HepG2 (cell line): ENCODE results near the gene SCN2A. TPM values are rescaled to one million over a fixed set of nuclear protein-coding genes. Genes with fewer than 3 reads are reported as not detected.
A peak's percentile ranks its signal among the peaks of the same experiment; 100 is the strongest.

ENCODE experiments used
- ARID3A ChIP-seq: IDR thresholded peaks from 2 replicates; pipeline ENCODE4 v1.6.1; 2012; ENCODE audit warnings: low read depth, low read length, improper control_type of control experiment
- ATF1 ChIP-seq: IDR thresholded peaks from 2 replicates; pipeline ENCODE4 v1.6.1; 2016; ENCODE audit warnings: mild to moderate bottlenecking, control low read depth
- EHMT2 ChIP-seq: fragments of 200-600 bp; sonication (generic); IDR thresholded peaks from 2 replicates; pipeline ENCODE4 v1.7.0; 2017; ENCODE audit warnings: antibody characterized with exemption, low read depth, low read length, borderline replicate concordance
- ELF3 ChIP-seq: IDR thresholded peaks from 2 replicates; pipeline ENCODE4 v1.6.1; 2016; ENCODE audit warnings: missing genetic modification reagents, missing compliant biosample characterization
- HNRNPL ChIP-seq: fragments of 200-400 bp; formaldehyde crosslinking; IDR thresholded peaks from 2 replicates; pipeline ENCODE4 v1.6.1; 2017; ENCODE audit warnings: mild to moderate bottlenecking, low read depth, low read length
- KLF9 ChIP-seq: IDR thresholded peaks from 2 replicates; pipeline ENCODE4 v1.6.1; 2016; ENCODE audit warnings: low read depth
- LBX2 ChIP-seq: sonication (generic); formaldehyde crosslinking; IDR thresholded peaks from 2 replicates; pipeline ENCODE4 v1.5.0; 2020; ENCODE audit warnings: missing genetic modification reagents, mild to moderate bottlenecking, borderline replicate concordance
- MIER2 ChIP-seq: IDR thresholded peaks from 2 replicates; pipeline ENCODE4 v1.6.1; 2016; ENCODE audit warnings: missing biosample characterization, missing genetic modification reagents
- MTF1 ChIP-seq: sonication (generic); formaldehyde crosslinking; IDR thresholded peaks from 2 replicates; pipeline ENCODE4 v1.5.0; 2020; ENCODE audit warnings: missing genetic modification reagents
- NR0B2 ChIP-seq: sonication (generic); formaldehyde crosslinking; IDR thresholded peaks from 2 replicates; pipeline ENCODE4 v1.4.0; 2020; ENCODE audit warnings: mild to moderate bottlenecking, missing genetic modification reagents
- ONECUT2 ChIP-seq: sonication (generic); formaldehyde crosslinking; IDR thresholded peaks from 2 replicates; pipeline ENCODE4 v1.4.0; 2020; ENCODE audit warnings: missing genetic modification reagents
- REST ChIP-seq, 2 experiments: IDR thresholded peaks; 2 replicates each; pipeline ENCODE4 v1.6.1; 2011 to 2012; ENCODE audit warnings: low read length in 2 of 2, borderline replicate concordance in 1 of 2, low read depth in 1 of 2, mild to moderate bottlenecking in 1 of 2, moderate library complexity in 1 of 2
- SMARCE1 ChIP-seq: fragments of 450-650 bp; IDR thresholded peaks from 2 replicates; pipeline ENCODE4 v1.6.1; 2017; ENCODE audit warnings: borderline replicate concordance
- SNAPC4 ChIP-seq: sonication (generic); formaldehyde crosslinking; IDR thresholded peaks from 2 replicates; pipeline ENCODE4 v1.4.0; 2020; ENCODE audit warnings: mild to moderate bottlenecking, missing genetic modification reagents
- TFE3 ChIP-seq: IDR thresholded peaks from 2 replicates; pipeline ENCODE4 v1.6.1; 2016
- ZMYM2 ChIP-seq: sonication (generic); formaldehyde crosslinking; IDR thresholded peaks from 2 replicates; pipeline ENCODE4 v1.8.0; 2022; ENCODE audit warnings: mild to moderate bottlenecking, missing genetic modification reagents
- ZNF616 ChIP-seq: sonication (generic); formaldehyde crosslinking; IDR thresholded peaks from 2 replicates; pipeline ENCODE4 v1.5.0; 2020; ENCODE audit warnings: low read depth, mild to moderate bottlenecking, missing genetic modification reagents
- ZSCAN12 ChIP-seq: sonication (generic); formaldehyde crosslinking; IDR thresholded peaks from 2 replicates; pipeline ENCODE4 v1.9.0; 2021; ENCODE audit warnings: mild to moderate bottlenecking, missing genetic modification reagents
- polyA plus RNA-seq, 8 experiments: library from polyadenylated mRNA; depleted of rRNA in 3 of 8; stranded (reverse) in 7 of 8; unstranded in 1 of 8; fragments of >200 nt; fragmentation: Illumina TruSeq in 4 of 8; extraction: Trizol in 4 of 8; gene quantifications; 2 replicates each; pipeline versions ENCODE4 v1.2.1 to v1.2.3, GENCODE V29; 2011 to 2016; ENCODE audit warnings: low read depth in 4 of 8, missing spikeins in 1 of 8, mixed read lengths in 1 of 8; ENCODE audit not compliant: insufficient read depth in 1 of 8
- total RNA-seq, 5 experiments: library from RNA; depleted of rRNA; stranded (reverse); fragments of >200 nt; fragmentation: Illumina TruSeq; extraction: Trizol; gene quantifications; 2 replicates each; pipeline ENCODE4 v1.2.3, GENCODE V29; 2016; ENCODE audit warnings: low read depth in 1 of 5

SCN2A gene
- total and polyA plus RNA-seq, 2 of the 13 experiments (the other 11 are each of a cell fraction or from before 2014, with no cell fraction given), result 0.20 to 0.30 TPM

GRCh38 chr2:165238295-165238694 is 919 bp upstream of the SCN2A start (continued):
- TF ChIP-seq REST (IDR thresholded peaks at IDR 0.05; ENCODE audit: borderline replicate concordance in 1 of 2, low read depth in 1 of 2, low read length in 2 of 2) (peak; percentile 59 to 98), ARID3A (peak; percentile 96), TFE3 (CRISPR knock-in tag) (peak; percentile 44; the same call in 1 of the 2 replicates), LBX2 (CRISPR knock-in tag) (no peak), HNRNPL (no peak), ZSCAN12 (CRISPR knock-in tag) (peak; percentile 54; the same call in 1 of the 2 replicates), MTF1 (no peak), MIER2 (CRISPR knock-in tag) (peak; percentile 93), SNAPC4 (no peak), EHMT2 (peak; percentile 91), ATF1 (no peak), ZMYM2 (CRISPR knock-in tag) (no peak), NR0B2 (CRISPR knock-in tag) (no peak), ONECUT2 (CRISPR knock-in tag) (peak; percentile 40; the same call in 1 of the 2 replicates), ZNF616 (CRISPR knock-in tag) (no peak), KLF9 (CRISPR knock-in tag) (no peak), SMARCE1 (no peak), ELF3 (CRISPR knock-in tag) (0 out of 2 replicates have a peak, but pooled peaks have one; percentile 22)
